HG02588 (cell line): ENCODE results near the gene MAOB.

ENCODE experiments used
- ATAC-seq: cut with Tn5 transposase; IDR thresholded peaks from one replicate; pipeline ENCODE4 v1.9.1; 2021; ENCODE audit warnings: mild to moderate bottlenecking, moderate library complexity; ENCODE audit not compliant: unreplicated experiment

The MAOB gene

DNA sequence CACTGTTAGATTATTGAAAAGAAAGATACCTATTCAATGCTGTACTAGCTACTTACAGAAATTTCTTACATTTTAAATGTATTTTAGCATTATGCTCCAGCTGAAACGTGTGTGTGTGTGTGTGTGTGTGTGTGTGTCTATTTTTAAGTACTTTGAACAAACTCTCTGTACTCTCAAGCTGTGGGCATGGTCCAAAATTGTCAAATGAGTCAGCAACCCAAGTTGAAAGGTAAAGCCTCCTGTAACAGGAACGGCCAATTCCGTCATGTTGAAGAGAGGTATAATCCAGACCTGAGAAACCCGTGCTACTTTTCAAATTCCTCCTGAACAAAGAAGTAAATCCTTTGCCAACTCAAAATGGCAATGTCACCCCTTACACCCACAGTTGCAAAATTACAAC, 20.5 kb downstream of the MAOB start:
- no peak for ATAC-seq

- no peak for ATAC-seq
Observed at GRCh38 chrX:43860646-43861370, 21.4 kb downstream of the MAOB start.

GRCh38 chrX:43853225-43853828, 28.9 kb downstream of the MAOB start:
- ATAC-seq = no peak

DNA sequence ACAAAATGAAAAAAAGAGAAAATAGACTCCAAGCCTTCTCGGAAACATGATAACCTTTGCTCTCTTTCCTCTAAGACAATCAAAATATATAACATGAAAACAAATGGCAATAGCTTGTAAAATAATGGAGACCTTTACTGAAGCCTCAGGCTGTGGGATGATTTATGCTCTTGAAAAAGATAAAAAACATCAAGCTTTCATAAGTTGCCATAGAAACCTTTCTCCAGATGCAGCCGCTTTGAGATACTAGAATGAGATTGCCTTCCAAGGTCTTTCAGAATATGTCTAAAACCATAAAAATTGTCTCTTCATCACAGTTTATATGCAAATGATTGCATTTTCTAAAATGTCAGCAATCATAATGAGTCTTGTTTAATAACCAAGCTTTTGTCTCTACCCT, 31.6 kb downstream of the MAOB start:
- no peak for ATAC-seq

GRCh38 chrX:43849173-43849572, 33.1 kb downstream of the MAOB start:
- no peak for ATAC-seq

GRCh38 chrX:43847352-43847751, 34.9 kb downstream of the MAOB start:
- ATAC-seq = no peak

DNA sequence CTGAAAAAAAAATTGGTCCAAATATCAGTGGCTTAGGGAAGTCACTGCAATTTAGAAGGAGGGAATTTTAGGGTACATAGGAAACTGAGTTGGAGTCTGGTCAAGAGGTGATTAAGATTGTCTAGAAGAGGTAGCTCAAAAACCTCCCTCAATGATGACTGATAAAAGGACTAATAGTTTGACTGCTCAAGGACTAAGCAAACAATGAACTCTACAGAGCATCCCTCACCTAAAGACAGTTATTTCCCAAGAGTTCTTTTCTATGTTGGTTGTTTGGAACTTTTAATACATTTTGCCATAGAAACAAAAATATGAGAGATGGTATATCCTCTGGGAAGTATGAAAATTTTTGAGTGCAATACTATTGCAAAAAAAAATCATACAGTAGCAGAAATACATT, 35.7 kb downstream of the MAOB start:
- no peak for ATAC-seq

DNA sequence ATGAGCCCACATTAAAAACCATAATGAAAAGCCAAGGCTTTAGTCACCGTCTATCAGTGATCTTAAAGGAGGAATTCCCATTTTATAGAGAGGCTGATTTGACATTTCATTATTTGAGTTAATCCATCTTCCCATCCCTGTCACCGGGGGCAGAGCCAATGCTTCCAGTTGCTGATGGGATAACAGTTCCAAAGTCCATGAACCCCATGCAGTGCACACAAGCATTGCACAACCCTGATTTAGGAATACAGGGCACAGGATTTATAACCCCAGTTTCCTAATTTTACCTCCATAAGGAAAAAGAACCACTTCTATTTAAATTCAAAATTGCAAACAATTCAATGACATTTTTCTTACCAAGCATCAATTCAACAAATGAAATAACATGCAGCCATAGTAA, 36.5 kb downstream of the MAOB start:
- ATAC-seq = no peak

DNA sequence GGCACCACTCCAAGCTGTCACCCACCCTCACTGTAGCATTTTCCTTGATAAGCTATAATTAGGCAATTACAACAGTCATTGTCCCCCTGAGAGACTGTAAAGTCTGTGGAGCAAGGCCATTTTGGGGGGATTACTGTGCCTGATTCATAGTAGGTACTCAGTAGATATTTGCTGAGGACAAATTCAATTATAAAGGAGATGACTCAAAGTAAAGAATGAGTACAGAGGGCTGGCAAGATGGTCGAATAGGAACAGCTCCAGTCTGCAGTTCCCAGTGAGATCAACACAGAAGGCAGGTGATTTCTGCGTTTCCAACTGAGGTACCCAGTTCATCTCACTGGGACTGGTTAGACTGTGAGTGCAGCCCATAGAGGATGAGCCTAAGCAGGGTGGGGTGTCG, 42.0 kb downstream of the MAOB start:
- ATAC-seq = no peak

DNA sequence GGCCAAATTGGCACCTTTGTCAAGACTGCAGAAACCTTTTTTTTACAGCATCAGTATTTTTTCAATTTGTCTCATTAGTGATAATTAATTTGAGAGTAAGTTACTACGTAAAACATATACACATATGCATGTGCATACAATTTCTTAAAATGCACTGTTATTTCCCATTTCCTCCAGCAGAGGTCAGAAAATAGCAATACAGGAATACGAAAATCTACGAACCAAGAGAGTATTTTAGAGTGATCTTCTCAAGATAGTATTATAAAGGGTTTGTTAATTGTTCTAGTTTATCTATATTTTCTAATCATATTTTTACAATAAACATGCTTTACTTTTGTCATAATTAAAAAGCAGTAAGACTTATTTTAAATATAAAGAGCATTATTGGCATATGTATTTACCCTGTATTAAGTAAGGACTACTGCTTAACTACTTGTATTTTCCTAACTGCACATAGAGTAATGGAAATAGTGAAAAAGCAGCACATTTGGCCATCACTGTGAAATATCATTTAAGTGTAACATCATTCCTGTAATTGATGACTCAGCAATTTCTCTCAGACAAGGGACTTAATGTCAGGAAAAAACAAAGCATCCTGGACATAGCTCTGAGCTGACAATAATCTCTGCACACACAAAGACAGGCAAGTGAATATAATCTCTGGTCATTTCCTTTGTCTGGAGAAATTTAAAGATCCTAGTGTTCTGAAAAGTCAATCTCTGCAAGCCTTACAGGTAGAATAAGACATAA, 45.6 kb downstream of the MAOB start:
- no peak for ATAC-seq

GRCh38 chrX:43835559-43835958, 46.7 kb downstream of the MAOB start:
- ATAC-seq = no peak

GRCh38 chrX:43827791-43828190, 54.5 kb downstream of the MAOB start:
- ATAC-seq = no peak

- no peak for ATAC-seq
Observed at GRCh38 chrX:43822014-43822413, 60.2 kb downstream of the MAOB start.

GRCh38 chrX:43817444-43817843, 64.8 kb downstream of the MAOB start:
- no peak for ATAC-seq

DNA sequence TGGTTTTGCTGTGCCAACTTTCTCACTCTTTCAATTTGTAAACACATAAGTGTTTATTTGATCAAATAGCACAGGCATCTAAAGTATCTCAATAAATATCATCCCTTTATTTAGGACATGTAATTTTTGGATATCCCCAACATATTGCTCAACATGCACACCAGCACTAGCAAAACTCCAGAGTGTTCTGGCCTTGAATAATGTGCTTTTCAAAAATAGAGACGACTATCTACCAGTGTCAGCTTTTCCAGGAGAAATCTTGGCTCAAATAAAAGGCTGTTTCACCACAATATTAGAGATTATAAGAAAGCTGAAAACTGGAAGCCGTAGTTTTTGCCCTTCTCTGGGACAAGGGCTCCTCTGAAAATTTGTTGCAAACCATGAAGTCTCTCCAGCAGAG, 67.0 kb downstream of the MAOB start:
- no peak for ATAC-seq

- no peak for ATAC-seq
Observed at GRCh38 chrX:43813898-43814297, 68.4 kb downstream of the MAOB start.

DNA sequence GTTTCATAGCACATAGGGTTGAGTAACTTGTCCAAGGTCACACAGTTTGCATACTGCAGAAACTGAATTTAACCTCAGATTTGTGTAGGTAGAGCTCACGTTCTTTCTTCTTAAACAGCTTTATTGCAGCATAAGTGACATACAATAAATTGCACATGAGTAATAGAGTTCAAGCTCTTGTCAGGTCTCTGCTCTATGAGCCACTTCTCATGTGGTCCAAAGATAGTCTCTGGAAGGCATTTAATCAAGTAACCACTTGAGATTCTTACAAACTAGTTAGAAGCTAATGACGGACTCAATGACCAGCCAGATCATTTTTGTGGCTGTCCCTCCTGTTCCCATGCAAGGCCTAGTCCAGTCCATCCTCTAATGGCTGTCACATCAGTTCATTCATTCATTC, 68.9 kb downstream of the MAOB start:
- ATAC-seq = no peak

- ATAC-seq = no peak
Observed at GRCh38 chrX:43809463-43809862, 72.8 kb downstream of the MAOB start.

GRCh38 chrX:43808231-43808630, 74.0 kb downstream of the MAOB start:
- no peak for ATAC-seq

- ATAC-seq = no peak
Observed at GRCh38 chrX:43805579-43805978, 76.7 kb downstream of the MAOB start.

DNA sequence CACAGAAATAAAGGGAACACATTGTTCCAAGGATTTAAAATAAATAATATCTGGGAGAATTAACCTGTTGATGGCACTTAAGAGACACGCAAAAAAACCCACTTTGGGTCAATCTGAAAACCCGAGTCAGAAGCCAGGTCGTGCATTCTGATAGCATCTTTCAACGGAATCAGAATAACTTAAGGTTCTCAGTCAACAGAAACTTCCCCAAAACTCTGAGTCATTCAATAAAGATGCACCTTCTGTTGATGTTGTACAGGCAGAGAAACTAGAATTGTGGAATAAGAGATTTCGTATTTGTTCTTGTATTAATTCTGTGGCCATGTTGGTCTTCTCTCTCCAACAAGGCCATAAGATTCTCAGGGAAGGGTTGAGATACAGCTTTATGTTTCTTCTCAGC, 78.2 kb downstream of the MAOB start:
- ATAC-seq = no peak

- no peak for ATAC-seq
Observed at GRCh38 chrX:43785930-43786591, 96.2 kb downstream of the MAOB start.
